Activated gamma-delta T cell treated with anti-CD3 and anti-CD28 coated beads, Interleukin-2, amount 50 U/mL, for 16 hours (primary cell): ENCODE measurements around the gene SPIN1.
"Not testable (repeated sequence)": the region's sequence is repeated elsewhere in the genome, so short reads cannot be mapped to it uniquely, and the experiment has no call there.

ENCODE experiments used
- DNase-seq: peaks from one replicate; pipeline ENCODE4 v3.0.0-alpha.2; 2020; ENCODE audit warnings: low read depth

SPIN1 gene

DNA sequence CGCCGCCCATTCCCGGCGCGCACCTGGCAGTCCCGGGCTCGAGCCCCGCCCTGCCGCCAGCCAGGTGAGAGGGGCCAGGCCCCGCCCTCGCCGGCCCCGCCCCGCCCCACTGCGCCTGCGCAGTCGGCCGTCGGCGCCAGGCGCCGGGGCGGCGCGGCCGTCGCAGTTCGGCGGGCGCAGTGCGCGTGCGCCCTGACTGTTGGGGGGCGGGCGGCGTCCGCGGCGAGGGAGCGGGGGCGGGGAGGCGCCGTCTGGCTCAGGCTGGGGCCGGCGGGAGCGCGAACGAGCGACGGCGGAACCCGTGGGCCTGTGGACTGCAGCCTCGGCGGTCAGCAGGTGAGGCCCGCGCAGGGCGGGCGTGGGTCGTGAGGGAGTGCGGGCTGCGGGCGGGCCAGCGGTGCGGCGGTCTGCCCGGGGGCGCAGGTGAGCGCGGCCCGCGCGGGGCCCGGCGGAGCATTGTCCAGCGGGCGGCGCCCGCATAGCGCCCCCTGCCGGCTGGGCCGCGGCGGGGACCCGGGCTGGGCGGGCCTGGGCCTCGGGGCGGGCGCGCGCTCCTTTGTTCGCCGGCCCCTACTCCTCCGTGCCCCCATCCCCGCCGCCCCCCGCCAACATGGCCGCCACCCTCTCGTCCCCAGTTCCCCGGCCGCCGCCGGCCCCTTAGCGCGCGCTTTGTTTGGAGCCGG is at the start of gene SPIN1:
Gene SPIN1, plus strand, starts transcription at position 242 of the 683 bp plus-strand sequence. CDS start 38,096 bp downstream, outside the sequence.
- peak; percentile 77 for DNase-seq

DNA sequence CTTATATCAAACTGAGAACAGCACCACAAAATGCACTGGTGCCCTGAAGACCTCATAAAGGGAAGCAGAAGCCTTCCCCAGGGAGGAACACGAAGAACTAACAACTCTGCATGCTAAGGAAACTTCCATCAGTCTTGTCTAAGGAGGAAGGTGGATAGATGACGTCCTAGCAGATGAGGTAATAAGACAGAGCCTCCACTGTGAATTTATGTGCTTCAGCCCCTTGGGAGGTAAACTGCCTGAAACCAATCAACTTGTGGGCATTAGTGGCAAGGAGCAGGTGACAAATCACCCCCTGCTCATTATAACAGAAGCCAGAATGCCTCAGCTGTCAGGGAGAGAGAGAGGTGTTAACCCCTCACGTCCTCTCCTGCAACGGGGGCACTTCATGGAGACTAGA is 48.9 kb upstream of the SPIN1 start:
- DNase-seq: no peak

- no peak for DNase-seq
These were observed 46.0 kb upstream of the SPIN1 start for GRCh38 chr9:88342246-88342645.

- no peak for DNase-seq
These were observed 44.2 kb upstream of the SPIN1 start for GRCh38 chr9:88344013-88344412.

GRCh38 chr9:88350354-88350753 is 37.9 kb upstream of the SPIN1 start:
- DNase-seq: not testable (repeated sequence)

GRCh38 chr9:88355166-88355565 is 33.1 kb upstream of the SPIN1 start:
- no peak for DNase-seq

GRCh38 chr9:88357250-88357649 is 31.0 kb upstream of the SPIN1 start:
- DNase-seq: not testable (repeated sequence)

- DNase-seq: no peak
These were observed 29.5 kb upstream of the SPIN1 start for GRCh38 chr9:88358723-88359122.

GRCh38 chr9:88359974-88360373 is 28.3 kb upstream of the SPIN1 start:
- no peak for DNase-seq

- no peak for DNase-seq
These were observed 25.6 kb upstream of the SPIN1 start for GRCh38 chr9:88362681-88363080.

GRCh38 chr9:88363661-88364060 is 24.6 kb upstream of the SPIN1 start:
- DNase-seq: no peak

GRCh38 chr9:88364706-88365105 is 23.5 kb upstream of the SPIN1 start:
- DNase-seq: no peak

DNA sequence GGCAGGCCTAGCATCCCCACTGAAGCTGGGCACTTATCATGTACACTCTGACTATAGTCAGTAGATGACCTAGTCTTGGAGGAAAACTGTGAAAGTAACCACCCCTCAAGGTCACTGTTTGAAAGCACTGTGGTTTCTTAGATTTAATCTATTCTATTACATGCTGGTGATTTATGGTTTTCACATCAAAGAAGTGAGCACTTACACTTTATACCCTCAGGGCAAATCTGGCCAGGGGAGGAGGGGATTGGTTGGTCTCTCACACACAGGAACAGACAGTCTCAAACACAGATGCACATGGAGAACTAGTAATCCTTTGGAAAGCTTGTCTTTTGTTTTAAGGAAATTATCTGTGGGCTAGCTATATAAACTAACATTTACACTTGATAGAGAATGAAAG is 17.9 kb upstream of the SPIN1 start:
- DNase-seq: no peak

- DNase-seq: no peak
These were observed 16.1 kb upstream of the SPIN1 start for GRCh38 chr9:88372103-88372654.

GRCh38 chr9:88373045-88373444 is 15.2 kb upstream of the SPIN1 start:
- no peak for DNase-seq

DNA sequence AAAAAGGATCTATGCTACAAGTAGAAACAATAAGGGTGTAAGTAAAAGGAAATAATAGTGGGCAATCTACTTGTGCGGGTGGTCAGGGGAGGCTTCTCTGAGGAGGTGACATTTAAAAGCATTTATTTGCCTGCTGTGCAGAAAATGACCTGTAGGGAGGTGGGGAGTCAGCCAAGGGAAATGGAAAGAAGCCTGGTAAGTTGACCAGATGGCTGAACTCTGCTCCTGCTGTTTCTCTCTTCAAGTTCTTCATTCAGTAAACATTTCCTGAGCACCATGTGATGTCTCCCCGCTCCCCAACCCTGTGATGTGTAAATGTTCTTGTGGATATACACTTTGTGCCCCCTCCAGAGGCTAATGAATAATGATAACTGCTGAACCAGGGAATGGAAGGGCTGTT is 9.9 kb upstream of the SPIN1 start:
- DNase-seq: no peak

- DNase-seq: no peak
These were observed 8.9 kb upstream of the SPIN1 start for GRCh38 chr9:88379352-88379751.

DNA sequence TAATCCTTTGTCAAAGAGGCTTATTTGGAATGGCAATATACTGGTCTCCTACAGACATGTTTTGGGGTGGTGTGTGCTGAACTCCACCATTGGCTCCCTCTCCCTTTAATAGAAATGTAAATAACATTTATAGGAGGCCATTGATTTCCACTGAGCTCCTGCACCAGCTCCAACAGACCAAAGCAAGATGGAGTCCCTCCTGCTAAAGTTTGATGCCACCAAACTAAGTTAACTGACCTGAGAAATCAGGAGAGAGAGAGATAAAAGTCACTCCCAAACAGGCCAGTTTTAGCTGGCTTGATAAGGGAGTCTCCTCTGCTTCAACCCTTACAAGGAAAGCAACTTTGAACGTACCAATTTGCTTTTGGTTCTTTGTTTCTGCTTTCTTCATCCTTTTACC is 8.1 kb upstream of the SPIN1 start:
- no peak for DNase-seq

DNA sequence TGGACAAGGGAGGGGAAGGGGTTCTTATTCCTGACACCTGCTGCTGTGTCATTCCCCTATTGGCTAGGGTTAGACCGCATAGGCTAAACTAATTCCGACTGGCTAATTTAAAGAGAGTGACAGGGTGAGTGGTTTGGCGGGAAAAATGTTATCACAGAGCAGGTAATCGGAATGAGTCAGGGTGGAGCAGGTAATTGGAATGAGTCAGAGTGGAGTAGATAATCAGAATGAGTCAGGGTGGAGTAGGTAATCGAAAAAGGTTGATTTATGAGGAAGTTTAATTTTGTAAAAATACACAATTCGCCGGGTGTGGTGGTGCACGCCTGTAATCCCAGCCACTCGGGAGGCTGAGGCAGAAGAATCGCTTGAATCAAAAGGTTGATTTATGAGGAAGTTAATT is 6.9 kb upstream of the SPIN1 start:
- DNase-seq: not testable (repeated sequence)

GRCh38 chr9:88383176-88383575 is 5.1 kb upstream of the SPIN1 start:
- DNase-seq: no peak

GRCh38 chr9:88386137-88386536 is 2.1 kb upstream of the SPIN1 start:
- not testable (repeated sequence) for DNase-seq

DNA sequence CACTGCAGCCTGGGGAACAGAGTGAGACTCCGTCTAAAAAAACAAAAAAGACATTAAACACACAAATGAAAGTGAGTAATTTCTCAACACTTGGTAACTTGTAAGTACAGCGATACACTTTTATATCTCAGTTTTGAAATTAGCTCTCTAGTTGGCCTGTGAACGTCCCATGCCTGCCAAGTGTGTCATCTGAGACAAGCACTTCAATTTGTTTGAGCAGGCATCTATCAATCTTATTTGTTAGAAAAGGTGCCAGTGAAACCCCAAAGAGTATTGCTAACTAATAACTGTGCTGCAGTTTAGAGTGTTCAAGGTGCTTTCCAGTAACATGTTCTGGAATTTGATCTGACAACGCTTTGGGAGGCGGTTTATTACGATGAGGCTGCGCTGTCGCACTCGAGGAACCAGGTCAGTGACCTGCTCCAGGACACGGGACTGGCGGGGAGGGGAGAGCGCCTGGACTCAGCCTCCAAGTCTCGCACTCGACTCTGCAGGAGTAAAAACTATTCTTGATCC is 1.1 kb upstream of the SPIN1 start:
- DNase-seq: no peak

DNA sequence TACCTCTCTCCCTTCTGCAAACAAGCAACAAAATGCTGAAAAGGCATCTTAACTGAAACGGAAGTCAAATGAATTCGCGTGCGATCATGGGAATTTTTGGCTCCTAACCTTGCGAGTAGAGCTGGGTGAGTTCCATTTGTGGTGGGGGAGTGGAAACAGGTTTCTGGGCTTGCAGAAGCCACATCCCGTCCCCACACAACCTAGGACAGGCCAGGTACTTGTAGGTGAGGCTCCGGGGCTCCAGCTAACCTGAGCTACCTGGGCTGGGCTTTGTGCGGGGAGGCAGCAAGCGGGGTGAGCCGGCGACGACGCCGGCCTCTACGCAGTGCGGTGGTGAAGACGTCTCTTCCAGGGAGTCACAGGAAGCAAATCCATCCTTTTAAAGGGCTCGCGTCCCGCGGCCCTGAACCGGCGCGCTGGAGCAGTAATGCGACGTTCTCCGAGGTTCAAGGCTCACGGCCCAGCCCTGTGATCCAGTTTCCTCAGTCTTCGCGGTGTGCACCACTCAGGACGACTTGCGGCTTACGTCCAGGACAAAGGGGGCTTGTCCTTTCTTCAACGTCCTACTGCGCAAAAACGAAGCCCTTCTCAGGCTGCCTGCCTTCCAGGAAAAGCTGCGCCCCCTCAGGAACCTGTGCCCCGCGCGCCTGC is 567 bp upstream of the SPIN1 start:
- peak; percentile 9 for DNase-seq
